Measurements from ENCODE around the gene PDE11A.

Gene PDE11A

GRCh38 chr2:178072383-178073301 lies at the start of gene PDE11A:
Gene PDE11A (minus strand): TSS chr2:178072777. CDS start chr2:178072437, 340 bp downstream.
- peaks cover 39% of the 10 kb centered on the region for H3K27me3 Mint-ChIP-seq
- H3K4me1 Mint-ChIP-seq = peaks cover 8% of the 10 kb centered on the region
- no peaks in the 10 kb centered on the region for H3K36me3 Mint-ChIP-seq
- H3K4me3 Mint-ChIP-seq = peak within 1 kb of the TSS; percentile 28
- no peak within 1 kb of the TSS for H3K27ac Mint-ChIP-seq
- H3K9me3 Mint-ChIP-seq = no peaks in the 10 kb centered on the region

- H3K4me3 Mint-ChIP-seq = no peak overlapping the region
- peaks cover 21% of the 10 kb centered on the region for H3K36me3 Mint-ChIP-seq
- no peaks in the 10 kb centered on the region for H3K9me3 Mint-ChIP-seq
- peaks cover 47% of the 10 kb centered on the region for H3K4me1 Mint-ChIP-seq
- no peak overlapping the region for H3K27ac Mint-ChIP-seq
- no peaks in the 10 kb centered on the region for H3K27me3 Mint-ChIP-seq
Observed at GRCh38 chr2:178119179-178119922, 46.8 kb upstream of the PDE11A start.

- peaks cover 61% of the 10 kb centered on the region for H3K4me1 Mint-ChIP-seq
- no peak overlapping the region for H3K4me3 Mint-ChIP-seq
- no peaks in the 10 kb centered on the region for H3K9me3 Mint-ChIP-seq
- no peak overlapping the region for H3K27ac Mint-ChIP-seq
- H3K27me3 Mint-ChIP-seq = no peaks in the 10 kb centered on the region
- peaks cover 18% of the 10 kb centered on the region for H3K36me3 Mint-ChIP-seq
Observed at GRCh38 chr2:178117725-178118124, 45.1 kb upstream of the PDE11A start.

GRCh38 chr2:178115271-178115670 lies 42.7 kb upstream of the PDE11A start:
- H3K4me3 Mint-ChIP-seq = no peak overlapping the region
- peaks cover 63% of the 10 kb centered on the region for H3K4me1 Mint-ChIP-seq

GRCh38 chr2:178114462-178114861 lies 41.9 kb upstream of the PDE11A start:
- Mint-ChIP-seq H3K9me3 (no peaks in the 10 kb centered on the region), H3K4me1 (peaks cover 63% of the 10 kb centered on the region), H3K36me3 (peaks cover 5% of the 10 kb centered on the region), H3K27ac (peak overlapping the region; percentile 23), H3K4me3 (peak overlapping the region; percentile 51), H3K27me3 (no peaks in the 10 kb centered on the region)

More at GRCh38 chr2:178115271-178115670, 42.7 kb upstream of the PDE11A start:
- peaks cover 8% of the 10 kb centered on the region for H3K36me3 Mint-ChIP-seq
- H3K27me3 Mint-ChIP-seq = no peaks in the 10 kb centered on the region
- no peaks in the 10 kb centered on the region for H3K9me3 Mint-ChIP-seq
- no peak overlapping the region for H3K27ac Mint-ChIP-seq

- Mint-ChIP-seq H3K4me1 (peaks cover 49% of the 10 kb centered on the region), H3K4me3 (peak within 1 kb of the TSS; percentile 97), H3K36me3 (peaks cover 5% of the 10 kb centered on the region), H3K27me3 (no peaks in the 10 kb centered on the region), H3K9me3 (no peaks in the 10 kb centered on the region), H3K27ac (peak within 1 kb of the TSS; percentile 88)
Observed at GRCh38 chr2:178112202-178113152, 39.9 kb upstream of the PDE11A start, which contains the start of gene RBM45. Gene RBM45 (plus strand): TSS chr2:178112437. CDS start chr2:178112547, 110 bp downstream.

GRCh38 chr2:178111743-178112142 lies 39.2 kb upstream of the PDE11A start:
- H3K4me1 Mint-ChIP-seq = peaks cover 48% of the 10 kb centered on the region
- H3K27me3 Mint-ChIP-seq = no peaks in the 10 kb centered on the region
- H3K36me3 Mint-ChIP-seq = peaks cover 5% of the 10 kb centered on the region
- H3K9me3 Mint-ChIP-seq = no peaks in the 10 kb centered on the region
- peak overlapping the region; percentile 97 for H3K4me3 Mint-ChIP-seq
- peak overlapping the region; percentile 88 for H3K27ac Mint-ChIP-seq

- H3K27me3 Mint-ChIP-seq = no peaks in the 10 kb centered on the region
- no peak overlapping the region for H3K4me3 Mint-ChIP-seq
Observed at GRCh38 chr2:178110681-178111080, 38.1 kb upstream of the PDE11A start.

GRCh38 chr2:178109813-178110212 lies 37.2 kb upstream of the PDE11A start:
- Mint-ChIP-seq H3K4me3 (peak overlapping the region; percentile 61), H3K9me3 (no peaks in the 10 kb centered on the region), H3K4me1 (peaks cover 32% of the 10 kb centered on the region), H3K27me3 (no peaks in the 10 kb centered on the region), H3K27ac (no peak overlapping the region), H3K36me3 (peaks cover 2% of the 10 kb centered on the region)

More at GRCh38 chr2:178110681-178111080, 38.1 kb upstream of the PDE11A start:
- Mint-ChIP-seq H3K9me3 (no peaks in the 10 kb centered on the region), H3K4me1 (peaks cover 40% of the 10 kb centered on the region), H3K36me3 (peaks cover 2% of the 10 kb centered on the region), H3K27ac (no peak overlapping the region)

GRCh38 chr2:178108176-178108575 lies 35.6 kb upstream of the PDE11A start:
- peaks cover 15% of the 10 kb centered on the region for H3K4me1 Mint-ChIP-seq
- no peak overlapping the region for H3K27ac Mint-ChIP-seq
- H3K36me3 Mint-ChIP-seq = no peaks in the 10 kb centered on the region
- H3K27me3 Mint-ChIP-seq = no peaks in the 10 kb centered on the region
- H3K9me3 Mint-ChIP-seq = no peaks in the 10 kb centered on the region
- H3K4me3 Mint-ChIP-seq = no peak overlapping the region

- H3K4me3 Mint-ChIP-seq = no peak overlapping the region
- H3K4me1 Mint-ChIP-seq = peaks cover 4% of the 10 kb centered on the region
- no peaks in the 10 kb centered on the region for H3K9me3 Mint-ChIP-seq
- no peak overlapping the region for H3K27ac Mint-ChIP-seq
- no peaks in the 10 kb centered on the region for H3K27me3 Mint-ChIP-seq
- no peaks in the 10 kb centered on the region for H3K36me3 Mint-ChIP-seq
Observed at GRCh38 chr2:178106053-178106452, 33.5 kb upstream of the PDE11A start.

GRCh38 chr2:178105566-178105965 lies 33.0 kb upstream of the PDE11A start:
- Mint-ChIP-seq H3K36me3 (no peaks in the 10 kb centered on the region), H3K9me3 (no peaks in the 10 kb centered on the region), H3K27ac (no peak overlapping the region), H3K4me1 (peaks cover 4% of the 10 kb centered on the region), H3K4me3 (no peak overlapping the region), H3K27me3 (no peaks in the 10 kb centered on the region)

- no peak overlapping the region for H3K27ac Mint-ChIP-seq
- H3K4me3 Mint-ChIP-seq = no peak overlapping the region
- H3K27me3 Mint-ChIP-seq = no peaks in the 10 kb centered on the region
- H3K9me3 Mint-ChIP-seq = no peaks in the 10 kb centered on the region
- H3K4me1 Mint-ChIP-seq = no peaks in the 10 kb centered on the region
- H3K36me3 Mint-ChIP-seq = no peaks in the 10 kb centered on the region
Observed at GRCh38 chr2:178101321-178102079, 28.9 kb upstream of the PDE11A start.

- H3K4me1 Mint-ChIP-seq = no peaks in the 10 kb centered on the region
Observed at GRCh38 chr2:178093471-178093870, 20.9 kb upstream of the PDE11A start.

More at GRCh38 chr2:178093471-178093870, 20.9 kb upstream of the PDE11A start:
- H3K27me3 Mint-ChIP-seq = peaks cover 2% of the 10 kb centered on the region
- H3K4me3 Mint-ChIP-seq = no peak overlapping the region
- H3K27ac Mint-ChIP-seq = no peak overlapping the region
- no peaks in the 10 kb centered on the region for H3K36me3 Mint-ChIP-seq
- no peaks in the 10 kb centered on the region for H3K9me3 Mint-ChIP-seq
